GM12864 (cell line): ENCODE data around the gene MAB21L3.
"Not testable (repeated sequence)": the region's sequence is repeated elsewhere in the genome, so short reads cannot be mapped to it uniquely, and the experiment has no call there.

ENCODE experiments used
- DNase-seq: peaks from one replicate; pipeline ENCODE4 v3.0.0-alpha.2; 2011; ENCODE audit warnings: low read depth
- H3K4me3 ChIP-seq: 2 replicates; pipeline ENCODE4 v1.5.1; 2011; ENCODE audit warnings: mild to moderate bottlenecking, low read depth, low read length, control low read depth
- TF ChIP-seq, protein P1 (sequence below): IDR thresholded peaks from 2 replicates; pipeline ENCODE4 v1.5.1; 2011; ENCODE audit warnings: low read depth, mild to moderate bottlenecking, moderate library complexity, low read length, control low read depth, inconsistent platforms; ENCODE audit errors: missing control alignments

MAB21L3 gene

DNA sequence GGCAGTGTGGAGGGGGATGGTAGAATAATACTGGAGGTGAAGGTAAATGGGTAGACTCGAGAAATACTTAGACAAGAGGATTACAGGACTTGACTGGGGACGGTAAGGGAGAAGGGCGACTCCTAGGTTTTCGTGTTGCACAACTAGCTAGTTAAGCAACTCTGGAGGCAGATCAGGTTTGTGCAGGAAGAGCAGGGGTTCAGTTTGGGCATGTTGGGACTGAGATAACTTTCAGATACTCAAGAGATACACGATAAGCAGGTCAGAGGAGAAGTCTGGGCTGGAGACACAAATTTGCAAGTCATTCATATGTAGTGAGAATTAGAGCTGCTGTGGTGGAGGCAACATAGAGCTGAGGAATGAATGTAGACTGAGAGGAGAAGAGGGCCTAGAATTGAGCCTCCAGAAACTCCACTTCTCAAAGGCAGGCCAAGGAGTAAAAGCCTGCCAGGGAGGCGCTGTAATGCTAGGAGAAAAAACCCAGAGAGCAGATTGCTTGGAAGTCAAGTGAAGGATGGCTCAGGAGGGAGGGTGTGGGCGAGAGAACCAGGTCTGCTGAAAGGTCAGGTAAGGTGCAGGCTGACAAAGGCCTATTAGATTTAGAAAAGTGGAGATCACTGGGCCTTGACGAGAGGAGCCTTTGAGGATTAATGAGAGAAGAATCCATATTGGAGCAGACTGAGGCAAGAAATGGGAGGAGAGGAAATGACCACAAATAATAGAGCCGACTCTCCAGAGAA lies 20.8 kb downstream of the MAB21L3 start:
- H3K4me3 ChIP-seq = no peak overlapping the region
- TF ChIP-seq, protein P1, sequence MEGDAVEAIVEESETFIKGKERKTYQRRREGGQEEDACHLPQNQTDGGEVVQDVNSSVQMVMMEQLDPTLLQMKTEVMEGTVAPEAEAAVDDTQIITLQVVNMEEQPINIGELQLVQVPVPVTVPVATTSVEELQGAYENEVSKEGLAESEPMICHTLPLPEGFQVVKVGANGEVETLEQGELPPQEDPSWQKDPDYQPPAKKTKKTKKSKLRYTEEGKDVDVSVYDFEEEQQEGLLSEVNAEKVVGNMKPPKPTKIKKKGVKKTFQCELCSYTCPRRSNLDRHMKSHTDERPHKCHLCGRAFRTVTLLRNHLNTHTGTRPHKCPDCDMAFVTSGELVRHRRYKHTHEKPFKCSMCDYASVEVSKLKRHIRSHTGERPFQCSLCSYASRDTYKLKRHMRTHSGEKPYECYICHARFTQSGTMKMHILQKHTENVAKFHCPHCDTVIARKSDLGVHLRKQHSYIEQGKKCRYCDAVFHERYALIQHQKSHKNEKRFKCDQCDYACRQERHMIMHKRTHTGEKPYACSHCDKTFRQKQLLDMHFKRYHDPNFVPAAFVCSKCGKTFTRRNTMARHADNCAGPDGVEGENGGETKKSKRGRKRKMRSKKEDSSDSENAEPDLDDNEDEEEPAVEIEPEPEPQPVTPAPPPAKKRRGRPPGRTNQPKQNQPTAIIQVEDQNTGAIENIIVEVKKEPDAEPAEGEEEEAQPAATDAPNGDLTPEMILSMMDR = no peak
- no peak for DNase-seq

DNA sequence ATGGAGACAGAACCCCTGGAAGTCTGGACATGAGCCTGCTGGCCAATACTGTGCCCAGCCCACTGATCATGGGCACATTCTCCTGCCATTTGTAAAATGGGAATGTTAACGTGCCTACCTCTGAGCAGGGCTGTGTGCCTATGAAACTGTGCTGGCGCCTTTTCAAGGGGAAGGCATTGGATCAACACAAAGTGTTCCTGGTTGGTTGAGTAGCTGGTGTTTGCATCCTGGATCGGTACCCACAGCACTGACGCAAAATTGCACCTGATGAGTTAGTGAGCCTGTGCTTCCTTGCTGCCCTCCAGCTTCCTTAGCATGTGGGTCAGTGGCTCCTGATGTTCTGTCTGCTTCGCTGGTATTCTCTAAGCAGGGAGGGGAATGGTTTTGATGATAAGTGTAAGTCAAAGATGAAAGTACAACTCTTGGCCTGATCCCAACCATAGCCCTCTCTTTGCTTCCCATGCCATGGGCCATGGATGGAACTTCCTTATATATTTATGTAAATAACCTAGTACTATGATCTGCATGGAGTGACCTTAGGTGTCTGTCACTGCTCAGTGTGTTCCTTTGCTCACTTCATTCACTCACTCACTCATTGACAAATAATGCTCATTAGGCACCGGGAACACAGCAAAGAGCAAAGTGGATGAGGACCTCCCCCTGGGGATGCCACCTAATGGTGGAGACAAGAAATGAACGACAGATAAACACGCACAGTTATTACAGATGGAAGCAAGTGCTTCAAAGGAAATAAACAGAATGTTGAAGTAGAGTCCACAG lies 22.7 kb downstream of the MAB21L3 start:
- no peak for DNase-seq
- no peak overlapping the region for H3K4me3 ChIP-seq
- TF ChIP-seq, protein P1 = peak; percentile 42

DNA sequence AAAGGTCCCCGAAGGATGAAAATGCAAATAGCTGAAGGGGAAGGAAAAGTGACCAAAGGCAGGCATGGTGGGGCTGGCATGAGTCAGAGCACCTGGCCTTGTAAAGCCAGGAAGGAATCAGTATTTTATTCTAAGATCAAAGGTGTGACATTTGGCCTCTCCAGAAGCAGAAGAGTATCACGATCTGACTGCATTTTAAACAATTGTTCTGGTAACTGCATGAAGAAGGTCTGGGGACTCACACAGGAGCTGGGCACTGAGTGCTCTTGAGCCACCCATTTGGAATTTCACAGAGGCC lies 23.2 kb downstream of the MAB21L3 start:
- DNase-seq = no peak
- TF ChIP-seq, protein P1 = no peak
- H3K4me3 ChIP-seq = no peak overlapping the region

DNA sequence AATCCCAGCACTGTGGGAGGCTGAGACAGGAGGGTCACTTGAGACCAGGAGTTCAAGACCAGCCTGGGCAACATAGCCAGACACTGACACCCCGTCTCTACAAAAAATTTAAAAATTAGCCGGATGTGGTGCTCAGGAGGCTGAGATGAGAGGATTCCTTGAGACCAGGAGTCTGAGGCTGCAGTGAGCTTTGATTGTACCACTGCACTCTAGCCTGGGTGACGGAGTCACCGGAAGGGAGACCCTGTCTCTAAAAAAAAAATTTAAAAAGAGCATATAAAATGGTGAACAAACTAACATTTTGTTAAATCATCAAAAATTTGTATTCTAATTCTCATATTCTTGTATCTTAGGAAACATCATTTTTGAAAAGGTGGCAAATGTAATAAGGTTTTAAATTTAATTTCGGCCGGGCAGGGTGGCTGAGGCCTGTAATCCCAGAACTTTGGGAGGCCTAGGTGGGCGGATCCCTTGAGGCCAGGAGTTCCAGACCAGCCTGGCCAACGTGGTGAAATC lies 27.1 kb downstream of the MAB21L3 start:
- DNase-seq = no peak
- H3K4me3 ChIP-seq = no peak overlapping the region
- TF ChIP-seq, protein P1 = no peak

DNA sequence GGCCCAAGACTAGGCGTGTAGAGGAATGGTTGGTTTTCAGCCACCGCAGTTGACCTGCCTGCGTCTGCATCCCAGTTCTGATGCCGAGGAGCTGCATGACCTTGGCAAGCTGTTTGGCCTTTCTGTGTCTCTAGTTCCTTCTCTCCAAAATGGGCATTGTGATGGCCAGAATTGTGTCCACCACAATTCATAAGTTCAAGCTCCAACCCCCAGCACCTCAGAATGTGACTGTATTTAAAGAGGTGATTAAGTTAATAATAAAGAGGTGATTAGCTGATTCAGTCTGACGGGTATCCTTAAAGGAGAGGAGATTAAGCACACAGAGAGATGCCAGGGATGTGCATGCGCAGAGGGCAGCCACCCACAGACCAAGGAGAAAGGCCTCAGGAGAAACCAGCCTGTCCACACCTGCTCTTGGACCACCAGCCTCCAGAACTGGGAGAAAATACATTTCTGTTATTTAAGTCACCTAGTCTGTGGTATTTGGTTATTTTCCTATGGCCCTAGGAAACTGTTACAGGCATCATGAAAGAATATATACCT lies 28.5 kb downstream of the MAB21L3 start:
- no peak overlapping the region for H3K4me3 ChIP-seq
- DNase-seq = no peak
- TF ChIP-seq, protein P1 = no peak

DNA sequence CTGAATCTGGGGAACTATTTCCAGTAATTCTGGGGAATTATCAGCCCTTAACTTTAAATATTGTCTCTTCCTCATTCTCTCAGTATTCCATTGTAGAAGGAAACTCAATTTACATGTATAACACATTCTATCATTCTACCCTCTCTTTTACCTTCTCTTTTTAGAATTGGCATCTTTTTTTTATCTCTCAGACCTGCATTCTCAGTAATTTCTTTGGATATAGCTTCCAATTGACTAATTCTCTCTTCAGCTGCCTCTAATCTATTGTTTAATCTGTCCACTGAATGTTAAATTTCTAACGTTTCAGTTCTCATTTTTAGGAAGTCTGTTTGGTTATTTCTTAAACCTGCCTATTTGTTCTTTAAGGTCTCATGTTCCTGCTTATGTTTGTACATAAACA lies 33.0 kb downstream of the MAB21L3 start:
- no peak for DNase-seq
- no peak overlapping the region for H3K4me3 ChIP-seq
- TF ChIP-seq, protein P1 = no peak

DNA sequence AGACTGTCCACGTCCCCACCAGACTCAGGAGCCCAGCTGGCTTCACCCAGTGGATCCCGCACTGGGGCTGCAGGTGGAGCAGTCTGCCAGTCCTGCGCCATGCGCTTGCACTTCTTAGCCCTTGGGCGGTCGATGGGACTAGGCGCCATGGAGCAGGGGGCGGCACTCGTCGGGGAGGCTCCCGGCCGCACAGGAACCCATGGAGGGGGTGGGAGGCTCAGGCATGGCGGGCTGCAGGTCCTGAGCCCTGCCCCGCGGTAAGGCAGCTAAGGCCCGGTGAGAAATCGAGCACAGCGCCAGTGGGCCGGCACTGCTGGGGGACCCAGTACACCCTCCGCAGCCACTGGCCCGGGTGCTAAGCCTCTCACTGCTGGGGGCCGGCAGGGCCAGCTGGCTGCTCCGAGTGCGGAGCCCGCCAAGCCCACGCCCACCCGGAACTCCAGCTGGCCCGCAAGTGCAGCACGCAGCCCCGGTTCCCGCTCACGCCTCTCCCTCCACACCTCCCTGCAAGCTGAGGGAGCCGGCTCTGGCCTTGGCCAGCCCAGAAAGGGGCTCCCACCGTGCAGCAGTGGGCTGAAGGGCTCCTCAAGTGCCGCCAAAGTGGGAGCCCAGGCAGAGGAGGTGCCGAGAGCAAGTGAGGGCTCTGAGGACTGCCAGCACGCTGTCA lies 35.4 kb downstream of the MAB21L3 start:
- not testable (repeated sequence) for H3K4me3 ChIP-seq, DNase-seq
